Stimulated activated CD4-positive, alpha-beta T cell treated with anti-CD3 and anti-CD28 coated beads, Interleukin-15, amount 100 ng/mL, for 1 hour (primary cell): ENCODE data around the gene ZBTB7C.

Experiments used
- DNase-seq, 2 donors: peaks; one replicate each; pipeline ENCODE4 v3.0.0-alpha.2; 2020; ENCODE audit warnings: low read depth in 1 of 2, low spot score in 1 of 2

Gene ZBTB7C

DNA sequence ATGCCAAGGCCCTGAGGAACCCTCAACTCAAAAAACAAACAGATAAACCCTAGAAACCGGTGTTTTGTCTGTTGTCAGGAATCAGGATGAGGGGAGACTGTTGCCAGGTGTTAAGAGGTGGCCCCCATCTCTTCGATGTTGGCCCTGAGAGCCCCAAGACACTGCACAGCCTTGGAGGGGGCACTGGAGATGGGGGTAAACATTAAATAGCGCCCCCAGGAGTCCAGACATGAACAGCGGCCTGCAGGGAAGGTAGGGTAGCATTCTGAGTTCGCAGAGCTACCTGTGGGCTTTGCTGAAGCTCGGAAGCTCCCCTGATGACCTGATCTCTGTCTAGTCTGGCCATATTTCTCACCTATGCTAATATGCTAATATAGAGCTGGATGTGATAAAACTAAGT is 381.1 kb downstream of the ZBTB7C start:
- DNase-seq: no peak

DNA sequence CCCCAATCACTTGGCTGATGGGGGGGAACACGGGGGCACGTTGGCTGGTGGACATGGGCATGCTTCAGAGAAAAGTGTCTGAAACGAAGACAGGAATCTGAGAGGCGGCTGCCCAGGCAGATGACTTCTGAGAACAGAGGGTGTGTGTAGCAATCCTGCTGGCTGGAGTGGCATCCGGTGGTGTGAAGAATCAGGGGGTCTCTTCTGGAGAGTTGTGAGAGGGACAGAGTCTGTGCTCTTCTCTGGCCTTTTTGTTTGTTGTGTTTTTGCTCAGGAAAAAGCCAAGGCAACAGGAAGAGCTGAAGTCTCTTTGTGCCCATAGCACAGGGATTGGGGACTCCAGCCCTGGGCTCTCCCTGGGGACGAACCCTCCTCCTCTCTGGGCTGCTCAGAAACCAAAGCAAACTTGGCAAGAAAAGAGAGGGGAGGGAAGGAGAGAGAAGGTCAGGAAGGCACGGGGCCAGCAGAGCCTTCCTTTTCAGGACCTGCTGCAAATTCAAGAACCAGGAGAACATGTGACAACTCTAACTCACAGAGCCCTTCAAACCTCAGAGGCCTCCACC is 381.7 kb downstream of the ZBTB7C start:
- DNase-seq: no peak

DNA sequence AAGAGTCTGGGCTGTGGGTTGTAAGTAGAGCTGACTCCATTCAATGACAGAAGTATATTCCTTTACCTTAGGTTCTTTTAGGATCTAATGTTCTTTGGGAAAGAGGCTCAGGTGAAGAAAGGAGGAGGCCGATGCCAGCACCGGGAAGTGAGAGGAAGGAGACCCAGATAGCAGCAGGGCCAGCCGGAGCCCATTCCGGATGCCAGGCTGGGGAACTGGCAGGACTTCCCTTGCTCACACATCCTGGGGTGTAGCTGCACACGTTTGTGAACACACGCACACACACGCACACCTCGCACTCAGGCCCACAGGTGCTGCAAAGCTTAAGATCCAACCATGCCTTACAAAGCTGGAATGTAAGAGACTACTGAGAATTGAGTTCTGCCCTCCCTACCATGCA is 383.0 kb downstream of the ZBTB7C start:
- DNase-seq: no peak

DNA sequence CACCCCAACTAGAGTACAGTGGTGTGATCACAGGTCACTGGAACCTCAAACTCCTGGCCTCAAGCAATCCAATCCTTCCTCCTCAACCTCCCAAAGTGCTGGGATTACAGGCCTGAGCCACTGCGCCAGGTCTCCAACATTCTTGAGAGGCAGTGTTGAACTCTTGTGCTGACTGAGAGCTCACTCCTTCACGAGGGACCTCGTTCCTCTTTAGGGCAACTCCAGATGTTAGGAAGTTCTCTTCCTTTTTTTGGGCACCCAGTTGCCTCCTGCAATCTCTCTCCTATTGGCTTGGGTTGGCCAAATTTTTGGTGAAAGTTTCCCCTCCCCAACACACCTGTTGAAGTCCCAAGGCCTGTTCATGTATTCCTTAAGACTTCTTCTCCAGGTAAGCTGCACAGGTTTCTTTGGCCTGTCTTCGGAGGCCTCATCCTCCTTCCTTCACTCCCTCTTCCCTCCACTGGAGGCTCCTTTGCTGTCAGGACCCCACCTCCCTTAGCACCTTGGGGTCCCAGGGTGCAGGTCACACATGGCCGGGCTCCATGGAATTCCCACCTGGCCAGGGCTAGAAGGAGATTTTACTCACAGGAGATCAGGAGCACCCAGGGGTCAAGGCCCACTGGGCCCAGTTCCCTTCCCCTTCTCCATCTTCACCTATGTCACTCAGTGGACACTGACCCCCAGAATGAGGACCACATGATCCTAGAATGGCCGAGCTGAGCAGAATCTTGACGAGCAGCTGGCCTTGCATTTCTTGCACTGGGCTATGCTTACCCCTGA is 384.1 kb downstream of the ZBTB7C start:
- no peak for DNase-seq

DNA sequence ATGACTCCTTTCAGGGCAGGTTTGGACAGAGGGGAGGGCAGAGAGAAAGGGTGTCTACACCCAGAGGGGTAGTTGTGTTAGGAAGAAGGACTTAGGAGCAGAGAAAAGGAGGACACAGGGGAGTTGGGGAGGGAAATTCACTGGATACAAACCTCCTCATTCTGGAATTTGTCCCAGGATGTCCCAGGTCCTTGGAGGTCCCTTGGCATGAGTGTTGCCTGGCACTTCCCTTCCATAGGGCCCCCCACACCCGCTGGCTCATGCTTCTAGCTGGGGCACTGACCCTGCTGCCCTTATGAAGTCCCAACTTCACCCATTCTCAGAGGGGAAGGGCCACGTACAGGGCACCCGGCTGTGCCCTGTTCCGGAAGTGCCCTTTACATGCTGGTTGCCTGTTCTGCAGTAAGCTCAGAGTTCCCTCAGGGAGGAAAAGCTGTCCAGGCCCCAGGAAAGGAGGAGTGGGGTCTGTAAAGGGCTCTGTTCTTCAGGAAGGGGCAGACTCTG is 385.1 kb downstream of the ZBTB7C start:
- no peak for DNase-seq

DNA sequence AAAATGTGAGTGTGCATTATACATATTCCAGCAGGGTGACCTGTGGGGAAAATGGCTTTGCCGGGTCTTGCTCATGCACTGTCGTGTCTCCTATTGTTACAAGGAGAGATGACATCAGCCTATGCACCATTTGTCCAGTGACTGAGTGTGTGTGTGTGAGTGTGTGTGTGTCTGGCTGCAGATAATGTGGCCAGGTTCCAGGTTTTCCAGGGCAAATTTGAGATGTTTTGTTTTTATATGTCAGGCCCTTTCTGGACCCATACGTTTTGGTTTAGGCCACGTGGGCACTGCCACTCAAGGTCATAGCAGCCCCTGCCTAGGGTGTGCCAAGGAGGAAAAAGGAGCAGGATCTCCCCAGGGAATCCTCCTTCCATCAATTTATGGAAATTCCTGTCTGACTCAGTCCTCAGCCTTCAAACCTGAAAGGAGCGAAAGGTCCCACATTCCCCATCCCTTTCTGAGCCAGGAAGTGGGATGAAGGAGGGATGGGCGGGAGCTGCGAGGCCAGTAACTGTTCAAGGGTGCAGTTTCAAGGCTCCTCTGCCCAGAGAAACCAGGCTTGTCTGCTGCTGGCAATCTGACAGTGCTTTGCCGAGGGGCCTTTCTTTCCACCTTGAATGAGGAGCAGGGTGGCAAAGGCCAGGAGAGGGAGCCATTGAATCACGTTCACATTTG is 385.7 kb downstream of the ZBTB7C start:
- no peak for DNase-seq

DNA sequence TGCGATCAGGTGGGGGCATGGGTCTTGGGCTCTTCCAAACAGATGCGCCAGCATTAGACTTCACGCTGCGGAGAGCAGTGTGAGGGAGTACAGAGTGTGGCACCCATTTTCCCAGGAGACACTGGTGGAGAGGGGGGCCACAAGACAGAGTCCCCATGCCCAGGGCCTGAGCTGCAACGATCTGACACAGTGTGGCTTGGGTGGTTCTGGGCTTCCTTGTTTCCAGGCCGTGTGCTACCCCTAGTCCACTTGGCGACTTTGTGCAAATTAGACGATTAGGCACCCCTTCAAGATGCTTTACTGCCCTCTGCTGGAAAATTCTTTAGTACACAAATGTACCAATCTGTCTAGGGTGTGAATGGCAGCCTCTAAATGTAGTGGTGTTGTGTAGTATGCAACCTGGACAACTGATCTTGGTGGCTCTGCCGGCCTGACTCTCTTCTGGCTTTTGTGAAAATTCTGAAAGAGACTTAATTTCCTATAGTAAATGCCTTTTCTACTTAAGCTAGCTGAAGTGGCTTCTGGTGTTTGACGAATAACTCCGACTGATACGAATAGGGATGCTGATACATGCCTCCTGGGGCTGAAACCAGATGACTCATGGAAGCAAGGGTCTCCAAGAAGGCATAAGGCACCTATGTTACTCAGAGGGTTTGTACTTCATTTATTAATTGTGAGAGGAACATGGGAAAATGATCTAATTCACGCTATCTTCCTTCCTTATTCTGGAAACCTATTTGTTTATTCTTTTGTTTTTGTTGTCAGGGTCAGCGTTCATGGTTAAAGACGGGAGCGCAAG is 386.5 kb downstream of the ZBTB7C start:
- no peak for DNase-seq

DNA sequence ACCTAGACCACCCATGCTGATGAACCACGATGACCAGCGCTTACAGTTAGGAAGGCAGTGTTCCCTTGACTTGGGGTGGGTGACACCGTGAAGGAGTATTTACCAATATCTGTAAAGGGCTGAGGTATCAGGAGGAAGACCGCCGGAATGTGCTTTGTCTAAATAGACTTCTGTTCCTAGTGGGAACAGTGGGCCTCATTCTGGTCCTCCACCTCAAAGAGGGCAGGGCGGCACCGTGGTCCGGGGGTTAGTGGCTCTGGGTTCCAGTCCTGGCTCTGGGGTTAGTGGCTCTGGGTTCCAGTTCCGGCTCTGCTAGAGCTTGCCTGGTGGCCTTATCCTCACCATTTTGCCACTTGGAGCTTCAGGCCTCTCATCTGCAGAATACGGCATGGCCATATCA is 387.2 kb downstream of the ZBTB7C start:
- DNase-seq: no peak

DNA sequence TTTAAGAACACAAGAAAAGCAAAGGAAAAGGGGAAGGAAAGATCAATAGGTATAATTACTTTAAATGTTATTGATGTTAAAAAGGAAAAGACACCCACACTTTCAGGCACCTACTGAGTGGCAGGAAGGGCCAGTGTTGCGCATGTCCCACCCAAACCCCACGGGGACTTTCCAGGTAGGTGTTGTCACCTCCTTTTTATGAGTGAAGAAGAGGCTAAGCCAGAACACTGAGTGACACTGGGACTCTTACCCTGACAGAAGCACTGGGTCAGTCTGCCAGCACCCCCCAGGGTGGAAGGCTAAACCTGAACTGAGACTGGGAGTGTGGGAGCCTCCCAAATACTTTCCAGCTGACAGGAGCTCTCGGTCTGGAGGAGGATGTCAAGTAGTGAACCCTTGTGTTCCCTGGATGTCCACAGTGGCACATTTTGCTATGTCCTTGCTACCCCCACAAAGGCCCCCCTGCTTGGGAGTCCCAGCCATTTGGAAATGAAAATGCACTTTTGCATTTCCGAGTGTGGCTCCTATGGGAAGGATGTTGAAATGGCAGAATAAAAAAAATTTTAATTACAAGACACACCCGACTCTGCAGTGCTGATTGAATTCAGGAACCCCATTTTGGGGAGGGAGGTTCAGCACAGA is 387.8 kb downstream of the ZBTB7C start:
- DNase-seq: no peak

DNA sequence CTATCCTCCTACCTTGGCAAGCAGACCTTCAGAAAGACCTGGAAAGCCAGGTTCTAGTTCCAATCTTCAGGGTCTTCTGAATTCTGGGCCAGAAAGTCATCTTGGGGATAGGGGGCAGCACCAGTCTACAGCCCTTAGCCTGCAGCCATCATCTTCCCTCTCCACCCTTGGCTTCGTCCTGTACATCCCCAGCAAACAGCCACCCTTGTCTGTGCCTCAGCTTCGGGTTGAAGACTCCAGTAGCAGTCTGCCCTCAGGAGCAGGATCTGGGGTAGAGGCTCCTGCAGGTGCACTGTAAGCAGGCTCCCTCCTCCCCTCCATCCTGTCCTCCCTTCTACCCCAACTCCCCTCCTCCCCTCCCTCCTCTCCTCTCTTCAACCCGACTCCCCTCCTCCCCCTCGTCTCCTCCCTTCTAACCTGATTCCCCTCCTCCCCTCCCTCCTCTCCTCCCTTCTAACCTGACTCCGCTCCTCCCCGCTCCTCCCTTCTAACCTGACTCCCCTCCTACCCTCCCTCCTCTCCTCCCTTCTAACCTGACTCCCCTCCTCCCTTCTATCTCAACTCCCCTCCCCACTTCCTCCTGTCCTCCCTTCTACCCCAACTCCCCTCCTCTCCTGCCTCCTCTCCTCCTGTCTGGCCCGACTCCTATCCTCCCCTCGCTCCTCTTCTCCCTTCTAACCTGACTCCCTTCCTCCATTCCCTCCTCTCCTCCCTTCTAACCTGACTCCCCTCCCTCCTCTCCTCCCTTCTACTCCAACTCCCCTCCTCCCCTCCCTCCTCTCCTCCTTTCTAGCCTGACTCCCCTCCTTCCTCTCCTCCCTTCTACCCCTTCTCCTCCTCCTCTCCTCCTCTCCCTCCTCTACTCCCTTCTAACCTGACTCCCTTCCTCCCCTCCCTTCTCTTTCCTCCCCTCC is 388.6 kb downstream of the ZBTB7C start:
- no peak for DNase-seq

DNA sequence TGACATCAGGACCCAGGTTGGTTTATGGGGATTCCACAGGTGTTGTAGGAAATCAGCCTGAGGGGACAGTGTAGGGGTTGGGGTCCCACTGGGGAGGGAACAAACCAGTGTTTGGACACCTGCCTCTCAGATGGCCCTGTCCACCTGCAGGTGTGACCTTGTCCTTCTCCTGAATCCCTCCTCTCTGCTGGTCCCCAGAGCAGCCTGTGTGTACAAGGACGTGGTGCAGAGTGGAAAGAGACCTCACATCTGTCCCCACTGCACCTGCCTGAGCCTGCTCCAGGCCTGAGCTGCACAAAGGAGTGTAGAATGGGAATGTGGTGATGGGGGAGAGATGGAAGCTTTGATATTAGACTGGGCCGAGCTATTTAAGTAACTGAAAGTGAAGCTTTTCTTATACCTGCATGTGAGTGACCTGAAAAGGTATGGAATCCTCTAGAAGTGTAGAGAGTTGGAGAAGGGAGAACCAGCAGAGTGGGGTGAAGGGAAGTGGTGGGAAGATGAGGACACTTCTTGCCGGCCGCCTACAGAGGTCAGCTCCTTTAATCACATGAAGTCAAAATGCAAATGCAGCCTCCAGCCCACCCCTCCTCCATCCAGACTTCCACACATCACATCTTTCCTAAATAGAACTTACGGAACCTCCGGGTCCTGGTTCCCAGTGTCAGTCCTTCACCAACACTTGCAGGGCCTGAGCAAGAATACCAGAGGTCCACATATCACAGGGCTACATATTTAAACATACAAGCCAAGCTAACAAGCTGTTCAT is 389.4 kb downstream of the ZBTB7C start:
- no peak for DNase-seq

DNA sequence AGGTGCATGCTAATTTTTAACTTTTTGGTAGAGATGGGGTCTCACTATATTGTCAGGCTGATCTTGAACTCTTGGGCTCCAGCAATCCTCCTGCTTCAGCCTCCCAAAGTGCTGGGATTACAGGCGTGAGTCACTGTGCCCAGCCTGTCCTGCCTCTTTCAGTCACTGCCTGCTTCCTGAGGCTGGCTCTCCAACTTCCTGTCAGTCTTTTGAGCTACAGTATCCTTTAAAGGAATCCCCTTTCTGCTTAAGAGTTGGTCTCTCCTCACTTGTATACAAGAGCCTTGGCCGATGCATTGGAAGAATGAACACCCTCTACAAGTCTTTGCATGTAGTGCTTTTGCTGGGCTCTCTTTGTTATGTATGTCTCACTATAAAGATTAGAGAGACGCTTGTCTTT is 390.3 kb downstream of the ZBTB7C start:
- no peak for DNase-seq

DNA sequence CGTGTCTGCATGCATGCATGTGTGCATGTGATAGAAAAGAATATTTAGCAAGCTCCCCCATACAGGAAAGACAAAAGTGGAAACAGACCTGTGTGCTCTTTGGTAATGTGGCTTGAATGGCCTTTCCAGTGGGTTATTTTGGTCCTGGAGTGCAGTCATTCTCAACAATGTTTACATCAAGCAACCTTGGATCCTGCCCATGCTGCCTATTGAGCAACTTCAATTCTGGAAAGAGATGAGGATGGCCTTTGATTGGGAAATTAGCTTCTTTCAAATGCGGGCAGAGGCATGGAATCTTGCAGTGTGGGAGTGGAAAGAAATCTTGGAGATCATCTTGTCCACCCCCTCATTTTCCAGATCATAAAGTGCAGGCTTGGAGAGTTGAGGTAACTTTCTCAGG is 391.5 kb downstream of the ZBTB7C start:
- no peak for DNase-seq

DNA sequence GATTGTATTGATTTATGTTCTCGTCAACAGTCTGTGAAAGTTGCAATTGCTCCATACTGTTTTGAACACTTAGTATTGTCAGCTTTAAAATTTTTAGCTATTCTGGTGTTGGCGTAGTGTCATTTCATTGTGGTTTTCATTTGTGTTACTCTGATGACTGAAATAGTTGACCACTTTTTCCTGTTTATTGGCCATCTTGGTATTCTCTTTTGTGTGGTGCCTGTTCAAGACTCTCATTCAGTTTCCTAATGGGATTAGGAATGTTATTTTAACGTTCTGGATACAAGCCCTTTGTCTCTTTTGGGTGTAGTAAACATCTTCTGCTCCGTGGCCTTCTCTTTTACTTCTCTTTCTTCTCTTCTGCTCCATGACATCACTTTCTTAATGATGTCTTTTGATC is 396.0 kb downstream of the ZBTB7C start:
- no peak for DNase-seq

DNA sequence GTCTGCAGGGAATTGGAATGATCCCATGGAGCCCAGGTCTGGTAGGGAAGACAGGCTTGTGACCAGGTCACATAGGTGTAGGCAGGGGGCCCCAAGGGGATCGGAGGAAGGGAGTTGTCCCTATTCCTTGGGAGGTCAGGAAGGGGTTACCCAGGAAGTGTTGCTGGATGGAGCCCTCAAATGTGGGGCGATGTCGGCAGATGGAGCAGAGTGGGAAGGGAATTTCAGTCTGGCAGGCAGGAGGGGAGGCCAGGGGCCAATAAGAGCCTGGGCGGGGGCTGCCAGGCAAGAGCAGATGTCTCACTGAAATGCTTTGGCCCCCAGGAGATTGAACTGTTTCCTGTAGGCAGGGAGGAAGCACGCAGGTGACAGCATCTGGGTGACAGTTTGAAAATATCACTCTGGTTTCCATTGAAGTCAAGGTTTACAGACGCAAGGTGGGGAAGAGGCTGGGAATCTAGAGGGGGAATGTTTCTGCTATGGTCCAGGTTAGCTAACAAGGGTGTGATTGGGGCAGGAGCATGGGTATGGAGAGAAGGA is 397.2 kb downstream of the ZBTB7C start:
- DNase-seq: no peak

DNA sequence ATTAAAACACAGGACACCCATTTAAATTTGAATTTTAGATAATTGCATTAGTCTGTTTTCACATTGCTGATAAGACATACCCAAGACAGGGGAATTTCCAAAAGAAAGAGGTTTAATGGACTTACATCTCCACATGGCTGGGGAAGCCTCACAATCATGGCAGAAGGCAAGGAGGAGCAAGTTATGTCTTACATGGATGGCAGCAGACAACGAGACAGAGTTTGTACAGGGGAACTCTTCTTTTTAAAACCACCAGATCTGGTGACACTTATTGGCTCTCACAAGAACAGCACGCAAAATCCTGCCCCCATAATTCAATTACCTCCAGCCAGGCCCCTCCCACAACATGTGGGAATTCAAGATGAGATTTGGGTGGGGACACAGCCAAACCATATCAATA is 398.9 kb downstream of the ZBTB7C start:
- DNase-seq: no peak

DNA sequence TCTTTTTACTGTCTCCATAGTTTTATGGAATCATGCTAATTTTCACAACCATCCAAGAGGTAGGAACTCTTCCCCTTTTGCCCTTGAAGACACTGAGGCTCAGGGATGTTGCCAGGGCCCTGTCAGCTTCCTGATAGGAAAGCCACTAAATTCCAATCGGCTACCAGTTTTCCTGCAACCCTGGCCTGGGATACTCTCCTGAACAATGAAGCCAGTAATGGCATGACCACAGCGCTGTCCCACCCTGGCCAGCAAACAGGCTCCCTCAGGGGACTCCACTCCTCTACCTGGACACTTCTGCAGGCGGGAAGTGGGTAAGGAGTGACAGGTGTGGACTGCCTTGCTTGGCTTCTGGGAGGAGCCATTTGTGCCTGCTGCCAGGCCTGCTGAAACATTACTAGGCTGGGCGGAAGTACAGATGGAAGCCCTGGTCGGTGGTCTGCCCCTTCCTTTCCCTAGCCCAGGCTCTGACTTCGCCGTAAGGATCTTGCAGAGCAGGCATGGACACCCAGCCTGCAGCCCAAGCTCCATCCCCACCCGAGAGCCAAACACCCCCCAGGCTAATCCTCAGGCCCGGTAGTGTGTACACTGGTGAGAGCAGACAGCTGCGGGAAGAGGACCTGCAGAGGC is 400.0 kb downstream of the ZBTB7C start:
- DNase-seq: no peak

DNA sequence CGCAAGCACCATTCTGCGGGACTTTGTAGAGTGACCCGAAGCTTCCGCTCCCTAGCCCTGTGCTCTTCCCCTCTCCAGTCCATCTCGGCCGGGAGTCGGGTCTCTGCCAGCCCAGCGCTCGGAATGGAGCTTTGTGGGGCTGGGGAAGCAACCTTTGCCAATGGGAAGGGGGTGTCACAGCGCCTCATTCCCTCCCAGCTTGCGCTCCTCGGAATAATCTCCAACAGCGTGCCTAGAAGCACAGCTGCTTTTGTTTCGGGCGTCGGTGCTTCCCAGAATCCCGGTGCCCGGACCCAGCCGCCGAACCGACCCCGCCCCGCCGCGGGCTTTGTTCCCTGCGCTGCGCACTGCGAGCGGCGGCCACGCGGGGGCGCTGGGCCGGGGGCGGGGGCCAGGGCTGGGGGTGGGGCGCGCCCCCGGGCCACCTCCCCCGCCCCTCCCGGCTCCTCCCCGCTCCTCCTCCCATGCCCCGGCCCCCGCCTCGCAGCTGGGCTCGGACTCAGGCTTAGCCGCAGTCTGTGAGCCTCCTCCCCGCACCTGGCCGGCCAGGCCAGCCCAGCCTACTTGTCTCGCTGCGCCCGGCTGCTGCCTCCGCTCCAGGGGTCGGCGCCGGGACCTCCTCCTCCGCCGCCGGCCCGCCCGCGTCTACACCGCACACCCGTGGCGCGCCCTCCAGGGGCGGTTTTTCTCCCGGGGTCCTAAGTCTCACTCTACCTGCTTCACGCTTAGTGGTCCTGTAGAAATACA is 401.1 kb downstream of the ZBTB7C start:
- peak in 1 of 2 donors; percentile 41 for DNase-seq
